HG03060 (cell line): ENCODE measurements around the gene ARL14.
"Not testable (repeated sequence)": the region's sequence is repeated elsewhere in the genome, so short reads cannot be mapped to it uniquely, and the experiment has no call there.

Source experiments
- ATAC-seq: cut with Tn5 transposase; IDR thresholded peaks from one replicate; pipeline ENCODE4 v1.9.1; 2021; ENCODE audit warnings: low read depth, moderate number of reproducible peaks; ENCODE audit not compliant: unreplicated experiment

The ARL14 gene

GRCh38 chr3:160675566-160676124, 1.3 kb upstream of the ARL14 start:
- no peak for ATAC-seq

GRCh38 chr3:160677459-160677881, 510 bp downstream of the ARL14 start:
- no peak for ATAC-seq

GRCh38 chr3:160678292-160678842, 1.4 kb downstream of the ARL14 start:
- no peak for ATAC-seq

GRCh38 chr3:160684368-160684740, 7.4 kb downstream of the ARL14 start:
- no peak for ATAC-seq

GRCh38 chr3:160685144-160685766, 8.3 kb downstream of the ARL14 start:
- ATAC-seq: no peak

- no peak for ATAC-seq
Observed at GRCh38 chr3:160686955-160687535, 10.1 kb downstream of the ARL14 start.

- no peak for ATAC-seq
Observed at GRCh38 chr3:160691151-160691550, 14.2 kb downstream of the ARL14 start.

- no peak for ATAC-seq
Observed at GRCh38 chr3:160691962-160692361, 15.0 kb downstream of the ARL14 start.

- no peak for ATAC-seq
Observed at GRCh38 chr3:160693191-160693590, 16.2 kb downstream of the ARL14 start.

- no peak for ATAC-seq
Observed at GRCh38 chr3:160694345-160694744, 17.4 kb downstream of the ARL14 start.

GRCh38 chr3:160695003-160695402, 18.0 kb downstream of the ARL14 start:
- ATAC-seq: no peak

GRCh38 chr3:160695915-160696327, 19.0 kb downstream of the ARL14 start:
- ATAC-seq: no peak

GRCh38 chr3:160697637-160698380, 20.8 kb downstream of the ARL14 start:
- no peak for ATAC-seq

GRCh38 chr3:160698599-160699195, 21.7 kb downstream of the ARL14 start:
- ATAC-seq: no peak

GRCh38 chr3:160701490-160701889, 24.5 kb downstream of the ARL14 start:
- no peak for ATAC-seq

- ATAC-seq: no peak
Observed at GRCh38 chr3:160702290-160702689, 25.3 kb downstream of the ARL14 start.

- ATAC-seq: no peak
Observed at GRCh38 chr3:160703974-160704373, 27.0 kb downstream of the ARL14 start.

GRCh38 chr3:160707187-160707794, 30.3 kb downstream of the ARL14 start:
- no peak for ATAC-seq

- no peak for ATAC-seq
Observed at GRCh38 chr3:160709477-160710182, 32.7 kb downstream of the ARL14 start.

GRCh38 chr3:160713144-160713543, 36.2 kb downstream of the ARL14 start:
- ATAC-seq: not testable (repeated sequence)
